K562 (cell line): ENCODE data around the gene HS3ST1. TPM values are rescaled to one million over a fixed set of nuclear protein-coding genes. Genes with fewer than 3 reads are reported as not detected.

ENCODE experiments used
- ATAC-seq: fragments of 200-7000 bp; cut with Tn5 transposase; 3 replicates; pipeline ENCODE4 v1.9.1; 2020; ENCODE audit warnings: moderate library complexity
- BruUV-seq: library from RNA; stranded (reverse); fragments of 400-500 nt; replicated peaks from 2 replicates; lab custom pipeline; 2021; lab: Mats Ljungman, UMichigan
- CTCF ChIA-PET: fragments of 300-600 bp; formaldehyde crosslinking; extraction: SDS; loops from one replicate; lab custom pipeline; 2021; ENCODE audit warnings: low intra/inter-chr PET ratio; lab: Yijun Ruan, JAX
- POLR2A ChIA-PET: fragments of 300-600, 350-650 bp; sonication (Branson Sonifier 250); formaldehyde crosslinking; extraction: SDS; loops from one replicate; lab custom pipeline; 2021; ENCODE audit warnings: antibody characterized with exemption, inconsistent platforms; lab: Yijun Ruan, JAX
- DNase-seq, 4 experiments: peaks; one replicate each; pipeline versions ENCODE4 v3.0.0 to v3.0.0-alpha.2; 2011 to 2018; ENCODE audit warnings: low spot score in 3 of 4, mixed read lengths in 3 of 4; ENCODE audit errors: extremely low read depth in 1 of 4
- FAIRE-seq: peaks from 2 replicates; lab custom pipeline; 2011; peaks lifted over from hg19 to GRCh38; lab: Jason Lieb, UNC
- H2AFZ ChIP-seq: 2 replicates; pipeline ENCODE4 v1.6.0; 2011; ENCODE audit warnings: low read depth, low read length, control low read depth, inconsistent platforms
- H3K27ac ChIP-seq: fragments of 200-600 bp; 3 replicates; pipeline ENCODE4 v1.8.0; 2011; ENCODE audit warnings: low read depth, mild to moderate bottlenecking, control low read depth, inconsistent platforms, low read length, moderate library complexity, mixed read lengths; ENCODE audit errors: extremely low read depth
- H3K27me3 ChIP-seq, 2 experiments: fragments of 300-600 bp in 1 of 2; 2 replicates in 1 of 2; 3 replicates in 1 of 2; pipeline versions ENCODE4 v1.6.0 to v1.8.0; 2011; ENCODE audit warnings: inconsistent platforms in 2 of 2, low read length in 2 of 2, mild to moderate bottlenecking in 1 of 2, mixed read lengths in 1 of 2, moderate library complexity in 1 of 2; ENCODE audit not compliant: control insufficient read depth in 2 of 2, insufficient read depth in 2 of 2
- H3K36me3 ChIP-seq: fragments of 300-600 bp; 3 replicates; pipeline ENCODE4 v1.8.0; 2011; ENCODE audit warnings: mild to moderate bottlenecking, low read length, inconsistent platforms; ENCODE audit not compliant: control insufficient read depth, insufficient read depth
- H3K4me1 ChIP-seq, 2 experiments: fragments of 200-600 bp in 1 of 2; replicated peaks in 1 of 2; 2 replicates in 1 of 2; 3 replicates in 1 of 2; pipeline versions ENCODE4 v1.5.1 to v1.8.0; 2011; ENCODE audit warnings: inconsistent platforms in 2 of 2, low read length in 2 of 2, mild to moderate bottlenecking in 1 of 2, mixed read lengths in 1 of 2, moderate library complexity in 1 of 2; ENCODE audit not compliant: control insufficient read depth in 2 of 2, insufficient read depth in 2 of 2
- H3K4me2 ChIP-seq: 2 replicates; pipeline ENCODE4 v1.6.1; 2011; ENCODE audit warnings: low read length, control low read depth, inconsistent platforms, mixed read lengths; ENCODE audit not compliant: insufficient read depth
- H3K4me3 ChIP-seq: fragments of 200-600 bp; sonication (generic), shearing (Covaris generic); 2 replicates; pipeline ENCODE4 v1.5.1; 2016; ENCODE audit warnings: control low read depth, inconsistent platforms
- H3K79me2 ChIP-seq: fragments of 200-600 bp; 3 replicates; pipeline ENCODE4 v1.8.0; 2011; ENCODE audit warnings: low read length, inconsistent platforms; ENCODE audit not compliant: control insufficient read depth, insufficient read depth
- H3K9ac ChIP-seq, 2 experiments: 2 replicates each; pipeline versions ENCODE4 v1.6.0 to v1.6.1; 2011; ENCODE audit warnings: low read depth in 2 of 2, low read length in 2 of 2, control low read depth in 1 of 2, inconsistent platforms in 1 of 2, mild to moderate bottlenecking in 1 of 2, mixed read lengths in 1 of 2; ENCODE audit not compliant: insufficient read depth in 1 of 2
- H3K9me1 ChIP-seq: one replicate; pipeline ENCODE4 v1.6.0; 2011; ENCODE audit warnings: inconsistent platforms, mild to moderate bottlenecking, low read length, moderate library complexity; ENCODE audit not compliant: control insufficient read depth, insufficient read depth
- H3K9me3 ChIP-seq: replicated peaks from 2 replicates; pipeline ENCODE4 v1.5.1; 2011; ENCODE audit warnings: low read depth, low read length, inconsistent platforms; ENCODE audit not compliant: control insufficient read depth, insufficient read depth
- H4K20me1 ChIP-seq: replicated peaks from 2 replicates; pipeline ENCODE4 v1.6.1; 2011; ENCODE audit warnings: low read length, inconsistent platforms, mixed read lengths; ENCODE audit not compliant: control insufficient read depth, insufficient read depth
- CXXC5 ChIP-seq: fragments of 250-450 bp; sonication (Bioruptor Pico); IDR thresholded peaks from 2 replicates; pipeline ENCODE4 v1.8.0; 2022; ENCODE audit warnings: inconsistent platforms, mild to moderate bottlenecking, moderate library complexity
- MAFK ChIP-seq: IDR thresholded peaks from 2 replicates; pipeline ENCODE4 v1.6.1; 2011; ENCODE audit warnings: low read length, improper control_type of control experiment
- NCOA6 ChIP-seq: fragments of 450-650 bp; IDR thresholded peaks from 2 replicates; pipeline ENCODE4 v1.6.1; 2017; ENCODE audit warnings: mild to moderate bottlenecking
- POLR3A ChIP-seq: IDR thresholded peaks from 2 replicates; pipeline ENCODE4 v1.6.1; 2011; ENCODE audit warnings: borderline replicate concordance, mild to moderate bottlenecking, moderate library complexity; ENCODE audit not compliant: insufficient read length, insufficient read depth; ENCODE audit errors: extremely low read depth
- TRIM28 ChIP-seq: fragments of 450-650 bp; IDR thresholded peaks from 2 replicates; pipeline ENCODE4 v1.6.1; 2017
- ZNF41 ChIP-seq: fragments of 250-450 bp; sonication (Bioruptor Pico); conservative IDR thresholded peaks from 2 replicates; pipeline ENCODE4 v1.4.0; 2020; ENCODE audit warnings: mild to moderate bottlenecking
- ZNF778 ChIP-seq: fragments of 450-650 bp; formaldehyde crosslinking; IDR thresholded peaks from 2 replicates; pipeline ENCODE4 v1.4.0; 2020; ENCODE audit warnings: mild to moderate bottlenecking, moderate library complexity
- WGBS: fragments of 100-300 bp; shearing (Covaris generic); methylation state at CpG from one replicate; pipeline ENCODE4 v1.1.6; 2016; ENCODE audit warnings: low coverage, mixed read lengths; ENCODE audit not compliant: insufficient coverage; ENCODE audit errors: missing lambda C conversion rate; 5-methylcytosine and 5-hydroxymethylcytosine counted together
- in situ Hi-C: fragments of 300-500 bp; cut with MboI; formaldehyde crosslinking; loops from 4 replicates; pipeline ENCODE4 v1.15.0; 2018; ENCODE audit warnings: inconsistent platforms, mixed read lengths
- intact Hi-C: fragments of 100-400 bp; cut with micrococcal nuclease; formaldehyde crosslinking; loops from 2 replicates; pipeline ENCODE4 v1.14.2; 2022
- polyA plus RNA-seq, 8 experiments: library from polyadenylated mRNA; depleted of rRNA in 4 of 8; stranded (reverse) in 5 of 8; unstranded in 3 of 8; fragments of >200 nt; fragmentation: Nextera tagmentation in 2 of 8; fragmentation: Illumina TruSeq in 1 of 8; extraction: Ambion mirVana in 2 of 8; extraction: Trizol in 1 of 8; gene quantifications; 2 replicates each; pipeline versions ENCODE4 v1.2.1 to v1.2.3, GENCODE V29; 2011 to 2014; ENCODE audit warnings: inconsistent platforms in 1 of 8, missing spikeins in 1 of 8
- total RNA-seq, 7 experiments: library from RNA; depleted of rRNA in 6 of 7; stranded (reverse); fragments of >200 nt in 6 of 7; fragmentation: Illumina TruSeq in 2 of 7; extraction: Trizol in 2 of 7; gene quantifications; 2 replicates each; pipeline versions ENCODE4 v1.2.1 to v1.2.3, GENCODE V29; 2011 to 2021; ENCODE audit warnings: low replicate concordance in 1 of 7
- TF ChIP-seq, protein P1 (sequence below): fragments of 250-450 bp; sonication (Bioruptor Pico); IDR thresholded peaks from 2 replicates; pipeline ENCODE4 v1.5.0; 2021
- TF ChIP-seq, protein P2 (sequence below): IDR thresholded peaks from 3 replicates; pipeline ENCODE4 v1.6.1; 2011; ENCODE audit warnings: borderline replicate concordance, mild to moderate bottlenecking; ENCODE audit not compliant: insufficient read length, insufficient read depth
- TF ChIP-seq, protein P3 (sequence below): sonication (generic); formaldehyde crosslinking; IDR thresholded peaks from 2 replicates; pipeline ENCODE4 v1.8.0; 2022; ENCODE audit warnings: mild to moderate bottlenecking, missing genetic modification reagents
- TF ChIP-seq, protein P4 (sequence below): sonication (generic); formaldehyde crosslinking; IDR thresholded peaks from 2 replicates; pipeline ENCODE4 v1.8.0; 2023; ENCODE audit warnings: mild to moderate bottlenecking, missing genetic modification reagents

Gene HS3ST1
- total and polyA plus RNA-seq, 9 of the 15 experiments (the other 6 are each of a cell fraction or from before 2014, with no cell fraction given): 0.02 TPM; not detected in 8

DNA sequence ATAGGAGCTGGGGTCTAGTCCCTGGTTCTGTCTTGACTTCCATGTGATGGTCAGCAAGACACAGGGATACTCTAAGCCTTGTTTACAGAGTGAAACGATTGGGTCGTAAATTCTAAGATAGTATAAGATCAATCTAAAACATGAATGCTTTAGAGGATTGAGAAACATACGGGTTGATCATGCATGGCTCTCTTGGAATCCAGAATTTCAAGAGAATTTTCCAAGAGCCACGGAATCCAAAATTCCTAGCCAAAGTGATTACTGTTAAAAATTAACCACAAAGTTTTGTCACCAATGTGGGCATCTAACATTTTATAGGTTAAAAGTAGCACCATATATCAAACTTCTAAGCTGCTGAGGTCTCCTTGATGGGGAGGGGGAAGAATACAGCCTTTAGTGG, 16.5 kb downstream of the HS3ST1 start:
- no TSS peak for BruUV-seq
- CTCF ChIA-PET: no interaction called here
- H3K27me3 ChIP-seq: no peaks in the 10 kb centered on the region
- H3K79me2 ChIP-seq: no peaks in the 10 kb centered on the region
- H3K9ac ChIP-seq: no peak overlapping the region
- H3K4me2 ChIP-seq: no peak overlapping the region
- ATAC-seq (no peak), DNase-seq (no peak), FAIRE-seq (no peak)
- WGBS: 0% methylated on average over 4 of the region's 4 CpGs
- H3K36me3 ChIP-seq: no peaks in the 10 kb centered on the region
- intact Hi-C loops: no loop called here
- no peak overlapping the region for H2AFZ ChIP-seq
- no peak overlapping the region for H3K27ac ChIP-seq
- TF ChIP-seq POLR3A: no peak
- no peak for TF ChIP-seq ZNF778 (CRISPR knock-in tag)
- TF ChIP-seq ZNF41 (CRISPR knock-in tag): no peak
- TF ChIP-seq NCOA6: no peak
- TF ChIP-seq CXXC5: no peak
- TF ChIP-seq, protein P1, sequence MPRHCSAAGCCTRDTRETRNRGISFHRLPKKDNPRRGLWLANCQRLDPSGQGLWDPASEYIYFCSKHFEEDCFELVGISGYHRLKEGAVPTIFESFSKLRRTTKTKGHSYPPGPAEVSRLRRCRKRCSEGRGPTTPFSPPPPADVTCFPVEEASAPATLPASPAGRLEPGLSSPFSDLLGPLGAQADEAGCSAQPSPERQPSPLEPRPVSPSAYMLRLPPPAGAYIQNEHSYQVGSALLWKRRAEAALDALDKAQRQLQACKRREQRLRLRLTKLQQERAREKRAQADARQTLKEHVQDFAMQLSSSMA (CRISPR knock-in tag): no peak
- no peak for TF ChIP-seq TRIM28
- TF ChIP-seq, protein P2, sequence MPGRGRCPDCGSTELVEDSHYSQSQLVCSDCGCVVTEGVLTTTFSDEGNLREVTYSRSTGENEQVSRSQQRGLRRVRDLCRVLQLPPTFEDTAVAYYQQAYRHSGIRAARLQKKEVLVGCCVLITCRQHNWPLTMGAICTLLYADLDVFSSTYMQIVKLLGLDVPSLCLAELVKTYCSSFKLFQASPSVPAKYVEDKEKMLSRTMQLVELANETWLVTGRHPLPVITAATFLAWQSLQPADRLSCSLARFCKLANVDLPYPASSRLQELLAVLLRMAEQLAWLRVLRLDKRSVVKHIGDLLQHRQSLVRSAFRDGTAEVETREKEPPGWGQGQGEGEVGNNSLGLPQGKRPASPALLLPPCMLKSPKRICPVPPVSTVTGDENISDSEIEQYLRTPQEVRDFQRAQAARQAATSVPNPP: no peak
- TF ChIP-seq, protein P3, sequence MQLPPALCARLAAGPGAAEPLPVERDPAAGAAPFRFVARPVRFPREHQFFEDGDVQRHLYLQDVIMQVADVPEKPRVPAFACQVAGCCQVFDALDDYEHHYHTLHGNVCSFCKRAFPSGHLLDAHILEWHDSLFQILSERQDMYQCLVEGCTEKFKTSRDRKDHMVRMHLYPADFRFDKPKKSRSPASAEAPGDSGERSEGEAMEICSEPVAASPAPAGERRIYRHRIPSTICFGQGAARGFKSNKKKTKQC: no peak
- no peak for TF ChIP-seq MAFK
- TF ChIP-seq, protein P4, sequence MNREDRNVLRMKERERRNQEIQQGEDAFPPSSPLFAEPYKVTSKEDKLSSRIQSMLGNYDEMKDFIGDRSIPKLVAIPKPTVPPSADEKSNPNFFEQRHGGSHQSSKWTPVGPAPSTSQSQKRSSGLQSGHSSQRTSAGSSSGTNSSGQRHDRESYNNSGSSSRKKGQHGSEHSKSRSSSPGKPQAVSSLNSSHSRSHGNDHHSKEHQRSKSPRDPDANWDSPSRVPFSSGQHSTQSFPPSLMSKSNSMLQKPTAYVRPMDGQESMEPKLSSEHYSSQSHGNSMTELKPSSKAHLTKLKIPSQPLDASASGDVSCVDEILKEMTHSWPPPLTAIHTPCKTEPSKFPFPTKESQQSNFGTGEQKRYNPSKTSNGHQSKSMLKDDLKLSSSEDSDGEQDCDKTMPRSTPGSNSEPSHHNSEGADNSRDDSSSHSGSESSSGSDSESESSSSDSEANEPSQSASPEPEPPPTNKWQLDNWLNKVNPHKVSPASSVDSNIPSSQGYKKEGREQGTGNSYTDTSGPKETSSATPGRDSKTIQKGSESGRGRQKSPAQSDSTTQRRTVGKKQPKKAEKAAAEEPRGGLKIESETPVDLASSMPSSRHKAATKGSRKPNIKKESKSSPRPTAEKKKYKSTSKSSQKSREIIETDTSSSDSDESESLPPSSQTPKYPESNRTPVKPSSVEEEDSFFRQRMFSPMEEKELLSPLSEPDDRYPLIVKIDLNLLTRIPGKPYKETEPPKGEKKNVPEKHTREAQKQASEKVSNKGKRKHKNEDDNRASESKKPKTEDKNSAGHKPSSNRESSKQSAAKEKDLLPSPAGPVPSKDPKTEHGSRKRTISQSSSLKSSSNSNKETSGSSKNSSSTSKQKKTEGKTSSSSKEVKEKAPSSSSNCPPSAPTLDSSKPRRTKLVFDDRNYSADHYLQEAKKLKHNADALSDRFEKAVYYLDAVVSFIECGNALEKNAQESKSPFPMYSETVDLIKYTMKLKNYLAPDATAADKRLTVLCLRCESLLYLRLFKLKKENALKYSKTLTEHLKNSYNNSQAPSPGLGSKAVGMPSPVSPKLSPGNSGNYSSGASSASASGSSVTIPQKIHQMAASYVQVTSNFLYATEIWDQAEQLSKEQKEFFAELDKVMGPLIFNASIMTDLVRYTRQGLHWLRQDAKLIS: no peak
- POLR2A ChIA-PET: no interaction called here
- no peaks in the 10 kb centered on the region for H3K9me1 ChIP-seq
- H4K20me1 ChIP-seq: no peaks in the 10 kb centered on the region
- H3K9me3 ChIP-seq: no peaks in the 10 kb centered on the region
- H3K4me1 ChIP-seq: no peaks in the 10 kb centered on the region
- in situ Hi-C loops: loop anchor here (25.0 kb wide), 2 partner anchors 825 to 1250 kb away; no protein-coding TSS in a partner anchor
- no peak overlapping the region for H3K4me3 ChIP-seq
